ENCODE data around the gene PARP3. TPM values are rescaled to one million over a fixed set of nuclear protein-coding genes. Genes with fewer than 3 reads are reported as not detected.

Gene PARP3
- total and polyA plus RNA-seq, 10 of the 15 experiments (the other 5 are each of a cell fraction or from before 2014, with no cell fraction given): 2.1 to 31.2 (median 19.5) TPM

DNA sequence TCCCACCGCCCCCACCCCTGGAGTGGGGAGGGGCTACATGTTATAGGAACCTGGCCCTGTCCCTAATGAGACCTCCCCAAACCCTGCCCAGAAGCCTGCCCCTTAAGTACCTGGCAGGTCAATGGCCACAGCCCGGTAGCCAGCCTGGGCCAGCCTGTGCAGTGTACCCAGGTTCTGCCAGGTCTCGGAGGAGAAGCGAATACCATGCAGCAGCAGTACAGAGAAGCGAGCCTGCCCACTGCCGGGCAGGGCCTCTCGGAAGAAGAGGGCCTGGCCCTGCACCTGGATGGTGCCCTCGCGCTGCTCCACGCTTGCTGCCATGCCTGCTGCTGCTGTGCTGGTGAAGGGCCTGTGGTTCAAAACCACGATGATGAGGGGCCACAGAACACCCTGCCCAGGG lies 29.2 kb downstream of the PARP3 start:
- 91% methylated on average over 11 of the region's 11 CpGs for WGBS (ENCODE audit: insufficient coverage, insufficient replicate concordance, low lambda C conversion rate, missing lambda C conversion rate)
- Histone ChIP-seq H3K27ac (ENCODE audit: control insufficient read depth, insufficient read depth) (no peak overlapping the region), H3K4me2 (ENCODE audit: control insufficient read depth, insufficient read depth) (no peak overlapping the region), H3K27me3 (replicated peaks in 1 of 2; ENCODE audit: control insufficient read depth in 2 of 2, insufficient read depth in 2 of 2, low read length in 1 of 2) (no peaks in the 10 kb centered on the region), H3K9me3 (replicated peaks; ENCODE audit: control insufficient read depth, insufficient read depth, low read length) (no peaks in the 10 kb centered on the region), H3K36me3 (ENCODE audit: control insufficient read depth in 2 of 2, insufficient read depth in 2 of 2, low read length in 1 of 2) (no peaks in the 10 kb centered on the region), H3K4me3 (no peak overlapping the region), H3K9ac (ENCODE audit: control insufficient read depth, insufficient read depth, low read length) (no peak overlapping the region), H3K4me1 (ENCODE audit: control insufficient read depth, insufficient read depth, low read length) (peaks cover 20% of the 10 kb centered on the region), H3K79me2 (ENCODE audit: control insufficient read depth, insufficient read depth, low read length) (peaks cover 5% of the 10 kb centered on the region; the same call in 1 of the 2 replicates), H4K20me1 (ENCODE audit: control insufficient read depth, insufficient read depth) (no peaks in the 10 kb centered on the region), H2AFZ (ENCODE audit: control insufficient read depth, low read depth, low read length) (no peak overlapping the region)
- FAIRE-seq: no peak
- ChIA-PET SMC1A (ENCODE audit: uncharacterized antibody, unreplicated experiment) (interaction anchor here (5.2 kb wide), 1 partner anchor 29 kb away, joined by 33 read pairs; the partner anchor contains the start of genes PARP3 and RRP9), CTCF (interaction anchor here (1.8 kb wide), 1 partner anchor 28 kb away, joined by 7 read pairs; no protein-coding TSS in a partner anchor), POLR2A (no interaction called here), RAD21 (ENCODE audit: unreplicated experiment) (no interaction called here)
- TF ChIP-seq ZNF687 (IDR thresholded peaks at IDR 0.05) (no peak), HDAC2 (IDR thresholded peaks at IDR 0.05) (no peak), ATF3 (IDR thresholded peaks at IDR 0.05; ENCODE audit: borderline replicate concordance, extremely low read depth, low read depth, low read length) (no peak), YY1 (IDR thresholded peaks at IDR 0.05; ENCODE audit: low read depth, low read length) (no peak), TCF12 (IDR thresholded peaks at IDR 0.05; ENCODE audit: low read depth, low read length) (no peak), E4F1 (IDR thresholded peaks at IDR 0.05; ENCODE audit: borderline replicate concordance, partially characterized antibody) (no peak), SPI1 (IDR thresholded peaks at IDR 0.05; ENCODE audit: borderline replicate concordance, insufficient read depth, low read depth, low read length) (no peak), SMARCA5 (IDR thresholded peaks at IDR 0.05) (no peak), RB1 (IDR thresholded peaks at IDR 0.05; ENCODE audit: borderline replicate concordance) (no peak), CBX3 (IDR thresholded peaks at IDR 0.05; ENCODE audit: borderline replicate concordance, low read depth) (no peak), IRF4 (IDR thresholded peaks at IDR 0.05; ENCODE audit: low read depth, low read length) (no peak), BHLHE40 (IDR thresholded peaks at IDR 0.05; ENCODE audit: borderline replicate concordance in 1 of 2, low read depth in 2 of 2, low read length in 1 of 2) (no peak), MTA3 (IDR thresholded peaks at IDR 0.05; ENCODE audit: borderline replicate concordance, low read length) (no peak), ZNF24 (IDR thresholded peaks at IDR 0.05) (no peak)
- TF ChIP-seq, protein P1, sequence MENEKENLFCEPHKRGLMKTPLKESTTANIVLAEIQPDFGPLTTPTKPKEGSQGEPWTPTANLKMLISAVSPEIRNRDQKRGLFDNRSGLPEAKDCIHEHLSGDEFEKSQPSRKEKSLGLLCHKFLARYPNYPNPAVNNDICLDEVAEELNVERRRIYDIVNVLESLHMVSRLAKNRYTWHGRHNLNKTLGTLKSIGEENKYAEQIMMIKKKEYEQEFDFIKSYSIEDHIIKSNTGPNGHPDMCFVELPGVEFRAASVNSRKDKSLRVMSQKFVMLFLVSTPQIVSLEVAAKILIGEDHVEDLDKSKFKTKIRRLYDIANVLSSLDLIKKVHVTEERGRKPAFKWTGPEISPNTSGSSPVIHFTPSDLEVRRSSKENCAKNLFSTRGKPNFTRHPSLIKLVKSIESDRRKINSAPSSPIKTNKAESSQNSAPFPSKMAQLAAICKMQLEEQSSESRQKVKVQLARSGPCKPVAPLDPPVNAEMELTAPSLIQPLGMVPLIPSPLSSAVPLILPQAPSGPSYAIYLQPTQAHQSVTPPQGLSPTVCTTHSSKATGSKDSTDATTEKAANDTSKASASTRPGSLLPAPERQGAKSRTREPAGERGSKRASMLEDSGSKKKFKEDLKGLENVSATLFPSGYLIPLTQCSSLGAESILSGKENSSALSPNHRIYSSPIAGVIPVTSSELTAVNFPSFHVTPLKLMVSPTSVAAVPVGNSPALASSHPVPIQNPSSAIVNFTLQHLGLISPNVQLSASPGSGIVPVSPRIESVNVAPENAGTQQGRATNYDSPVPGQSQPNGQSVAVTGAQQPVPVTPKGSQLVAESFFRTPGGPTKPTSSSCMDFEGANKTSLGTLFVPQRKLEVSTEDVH (IDR thresholded peaks at IDR 0.05; ENCODE audit: low read depth, partially characterized antibody): no peak
- BruUV-seq (replicated peaks): no TSS peak
- no peak for DNase-seq (ENCODE audit: low read depth, low spot score)
- in situ Hi-C loops (cut with MboI): no loop called here
- no peak for ATAC-seq
- intact Hi-C loops (cut with micrococcal nuclease; ENCODE audit: unreplicated experiment): no loop called here

All from GM12878 (cell line).